ENCODE measurements around the gene RSRC1.
"Not testable (repeated sequence)": the region's sequence is repeated elsewhere in the genome, so short reads cannot be mapped to it uniquely, and the experiment has no call there.

GRCh38 chr3:158549938-158550337 lies 440.0 kb downstream of the RSRC1 start:
- TF ChIP-seq EZH2 (IDR thresholded peaks at IDR 0.05; ENCODE audit: low read length, missing control alignments); CTCF (conservative IDR thresholded peaks at IDR 0.05 in 1 of 2, IDR thresholded peaks at IDR 0.05 in 1 of 2; ENCODE audit: low read depth in 1 of 2, low read length in 2 of 2): not testable (repeated sequence)
